Loucy (cell line): ENCODE measurements around the gene SCEL.
"Not testable (repeated sequence)": the region's sequence is repeated elsewhere in the genome, so short reads cannot be mapped to it uniquely, and the experiment has no call there.

Source experiments
- H2AFZ ChIP-seq: fragments of 200-600 bp; sonication (generic); 2 replicates; pipeline ENCODE4 v1.6.0; 2016; ENCODE audit warnings: antibody characterized with exemption, mild to moderate bottlenecking, low read length, moderate library complexity
- H3F3A ChIP-seq: fragments of 200-600 bp; 2 replicates; pipeline ENCODE4 v1.6.0; 2016; ENCODE audit warnings: antibody characterized with exemption, low read depth, mild to moderate bottlenecking
- H3K27me3 ChIP-seq: fragments of 200-600 bp; sonication (generic); 2 replicates; pipeline ENCODE4 v1.6.1; 2014; ENCODE audit warnings: low read length, mild to moderate bottlenecking; ENCODE audit not compliant: insufficient read depth, poor library complexity, severe bottlenecking
- H3K36me3 ChIP-seq: fragments of 200-600 bp; sonication (generic); 2 replicates; pipeline ENCODE4 v1.6.1; 2016; ENCODE audit warnings: low read length; ENCODE audit not compliant: insufficient read depth
- H3K4me1 ChIP-seq: fragments of 200-600 bp; sonication (generic); 2 replicates; pipeline ENCODE4 v1.5.1; 2014; ENCODE audit warnings: low read length, mild to moderate bottlenecking; ENCODE audit not compliant: insufficient read depth, poor library complexity, severe bottlenecking
- H3K4me2 ChIP-seq: fragments of 200-600 bp; sonication (generic); 2 replicates; pipeline ENCODE4 v1.6.0; 2014; ENCODE audit warnings: antibody characterized with exemption, low read length, low read depth, mild to moderate bottlenecking; ENCODE audit not compliant: poor library complexity, severe bottlenecking
- H3K4me3 ChIP-seq: fragments of 200-600 bp; sonication (generic); 2 replicates; pipeline ENCODE4 v1.5.1; 2014; ENCODE audit warnings: low read length, mild to moderate bottlenecking, mixed read lengths; ENCODE audit not compliant: poor library complexity, severe bottlenecking
- H3K79me2 ChIP-seq: fragments of 200-600 bp; sonication (generic); 2 replicates; pipeline ENCODE4 v1.6.1; 2014; ENCODE audit warnings: low read length; ENCODE audit not compliant: insufficient read depth
- H3K9ac ChIP-seq: fragments of 200-600 bp; sonication (generic); 2 replicates; pipeline ENCODE4 v1.6.0; 2014; ENCODE audit warnings: mild to moderate bottlenecking, low read depth, low read length, moderate library complexity; ENCODE audit not compliant: poor library complexity, severe bottlenecking
- H3K9me2 ChIP-seq: fragments of 200-600 bp; sonication (generic); replicated peaks from 2 replicates; pipeline ENCODE4 v1.6.1; 2016; ENCODE audit warnings: low read depth, low read length, mixed read lengths
- H3K9me3 ChIP-seq: fragments of 200-600 bp; sonication (generic); 2 replicates; pipeline ENCODE4 v1.6.1; 2014; ENCODE audit warnings: mild to moderate bottlenecking, antibody characterized with exemption, low read length, low read depth; ENCODE audit not compliant: insufficient read depth
- H4K20me1 ChIP-seq: fragments of 200-600 bp; sonication (generic); 2 replicates; pipeline ENCODE4 v1.6.0; 2014; ENCODE audit warnings: antibody characterized with exemption, low read length, mild to moderate bottlenecking; ENCODE audit not compliant: insufficient read depth, poor library complexity, severe bottlenecking
- CTCF ChIP-seq: fragments of 200-600 bp; sonication (generic); conservative IDR thresholded peaks from 2 replicates; pipeline ENCODE4 v1.5.1; 2014; ENCODE audit warnings: mild to moderate bottlenecking, antibody characterized with exemption, low read length
- EZH2phosphoT487 ChIP-seq: fragments of 200-600 bp; IDR thresholded peaks from 2 replicates; pipeline ENCODE4 v1.6.1; 2018; ENCODE audit warnings: antibody characterized with exemption, mild to moderate bottlenecking, moderate library complexity, borderline replicate concordance

SCEL gene

GRCh38 chr13:77660841-77661250, 125.3 kb downstream of the SCEL start:
- Histone ChIP-seq H3K9ac (no peak overlapping the region), H3K9me3 (no peaks in the 10 kb centered on the region), H3K4me1 (no peaks in the 10 kb centered on the region), H3K9me2 (no peaks in the 10 kb centered on the region), H3K4me3 (no peak overlapping the region), H3F3A (no peaks in the 10 kb centered on the region), H3K4me2 (no peak overlapping the region), H3K36me3 (no peaks in the 10 kb centered on the region), H3K79me2 (no peaks in the 10 kb centered on the region), H3K27me3 (no peaks in the 10 kb centered on the region), H2AFZ (no peak overlapping the region), H4K20me1 (no peaks in the 10 kb centered on the region)
- TF ChIP-seq CTCF, result no peak
- no peak for TF ChIP-seq EZH2phosphoT487

DNA sequence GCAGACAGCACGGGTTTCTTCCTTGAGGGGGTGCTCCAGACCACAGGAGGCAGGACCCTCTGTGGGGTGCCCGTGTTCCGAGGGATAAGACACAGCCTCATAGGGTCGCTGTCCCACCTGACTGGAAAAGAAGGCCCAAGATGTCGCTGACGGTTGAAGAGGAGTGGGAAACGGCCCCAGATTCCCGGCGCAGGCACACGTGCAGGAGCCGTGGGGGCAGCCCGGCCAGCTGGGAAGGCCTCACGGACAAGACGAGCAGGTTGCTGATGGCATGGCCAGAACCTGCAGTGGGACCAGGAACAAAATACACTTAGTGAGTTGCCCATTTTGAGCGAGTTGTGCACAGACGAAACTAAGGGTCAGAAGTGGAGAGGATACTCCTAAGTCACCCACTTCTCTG, 126.8 kb downstream of the SCEL start:
- H3K27me3 ChIP-seq, H3K79me2 ChIP-seq, H3F3A ChIP-seq, H3K36me3 ChIP-seq, H4K20me1 ChIP-seq, H3K4me3 ChIP-seq, H2AFZ ChIP-seq, H3K9me2 ChIP-seq, H3K4me1 ChIP-seq, H3K9ac ChIP-seq, H3K4me2 ChIP-seq, H3K9me3 ChIP-seq: not testable (repeated sequence)

GRCh38 chr13:77662831-77663230, 127.3 kb downstream of the SCEL start:
- not testable (repeated sequence) for H3K4me3 ChIP-seq, H3K27me3 ChIP-seq, H3K4me2 ChIP-seq, H2AFZ ChIP-seq, H3K9me3 ChIP-seq, H3K9ac ChIP-seq, H3K36me3 ChIP-seq, H3K4me1 ChIP-seq, H3K79me2 ChIP-seq, H3K9me2 ChIP-seq, H4K20me1 ChIP-seq, H3F3A ChIP-seq

- H3K27me3 ChIP-seq, result no peaks in the 10 kb centered on the region
- H3K4me2 ChIP-seq, result no peak overlapping the region
- no peak overlapping the region for H3K9ac ChIP-seq
- no peaks in the 10 kb centered on the region for H3K9me3 ChIP-seq
- H3F3A ChIP-seq, result no peaks in the 10 kb centered on the region
- H4K20me1 ChIP-seq, result no peaks in the 10 kb centered on the region
- no peaks in the 10 kb centered on the region for H3K79me2 ChIP-seq
- H3K36me3 ChIP-seq, result no peaks in the 10 kb centered on the region
- TF ChIP-seq CTCF (no peak), EZH2phosphoT487 (no peak)
- no peaks in the 10 kb centered on the region for H3K4me1 ChIP-seq
- no peak overlapping the region for H3K4me3 ChIP-seq
- H2AFZ ChIP-seq, result no peak overlapping the region
- H3K9me2 ChIP-seq, result no peaks in the 10 kb centered on the region
Measured at GRCh38 chr13:77674852-77675251, 139.3 kb downstream of the SCEL start.
